HG03354 (cell line): ENCODE measurements around the gene MAPKAPK2.
"Not testable (repeated sequence)": the region's sequence is repeated elsewhere in the genome, so short reads cannot be mapped to it uniquely, and the experiment has no call there.

Source experiments
- ATAC-seq: cut with Tn5 transposase; IDR thresholded peaks from one replicate; pipeline ENCODE4 v1.9.1; 2021; ENCODE audit warnings: mild to moderate bottlenecking; ENCODE audit not compliant: unreplicated experiment, poor library complexity, severe bottlenecking

The MAPKAPK2 gene

GRCh38 chr1:206684478-206685333 lies at the start of gene MAPKAPK2:
Gene MAPKAPK2, plus strand, starts transcription at chr1:206684905. Its CDS starts 325 bp downstream, at chr1:206685230.
- peak; percentile 45 for ATAC-seq

- ATAC-seq = peak; percentile 93
Measured at GRCh38 chr1:206635080-206635977, 49.4 kb upstream of the MAPKAPK2 start, which contains the start of gene DYRK3. Gene DYRK3, plus strand, starts transcription at chr1:206635536. Its CDS starts 168 bp downstream, at chr1:206635704.

- ATAC-seq = peak; percentile 17
Measured at GRCh38 chr1:206635978-206636345, 48.7 kb upstream of the MAPKAPK2 start.

GRCh38 chr1:206636671-206637070 lies 48.0 kb upstream of the MAPKAPK2 start:
- ATAC-seq = no peak

GRCh38 chr1:206637605-206638004 lies 47.1 kb upstream of the MAPKAPK2 start:
- ATAC-seq = no peak

- ATAC-seq = not testable (repeated sequence)
Measured at GRCh38 chr1:206642074-206642473, 42.6 kb upstream of the MAPKAPK2 start.

- no peak for ATAC-seq
Measured at GRCh38 chr1:206643118-206643698, 41.5 kb upstream of the MAPKAPK2 start.

- no peak for ATAC-seq
Measured at GRCh38 chr1:206646504-206646903, 38.2 kb upstream of the MAPKAPK2 start.

GRCh38 chr1:206647224-206647623 lies 37.5 kb upstream of the MAPKAPK2 start:
- ATAC-seq = no peak

GRCh38 chr1:206649261-206649921 lies 35.3 kb upstream of the MAPKAPK2 start:
- no peak for ATAC-seq

GRCh38 chr1:206651014-206651413 lies 33.7 kb upstream of the MAPKAPK2 start:
- ATAC-seq = no peak

- no peak for ATAC-seq
Measured at GRCh38 chr1:206651958-206652890, 32.5 kb upstream of the MAPKAPK2 start.

- no peak for ATAC-seq
Measured at GRCh38 chr1:206653715-206654459, 30.8 kb upstream of the MAPKAPK2 start.

GRCh38 chr1:206654828-206655227 lies 29.9 kb upstream of the MAPKAPK2 start:
- no peak for ATAC-seq

- no peak for ATAC-seq
Measured at GRCh38 chr1:206655471-206655882, 29.2 kb upstream of the MAPKAPK2 start.

- ATAC-seq = no peak
Measured at GRCh38 chr1:206656936-206657335, 27.8 kb upstream of the MAPKAPK2 start.

- no peak for ATAC-seq
Measured at GRCh38 chr1:206657751-206658150, 27.0 kb upstream of the MAPKAPK2 start.
